Osteoblast (primary cell): ENCODE measurements around the gene NTF3. TPM values are rescaled to one million over a fixed set of nuclear protein-coding genes. Genes with fewer than 3 reads are reported as not detected.

Experiments used
- DNase-seq: peaks from one replicate; pipeline ENCODE4 v3.0.0; 2011; ENCODE audit warnings: low spot score, mixed read lengths; ENCODE audit not compliant: insufficient read length; ENCODE audit errors: missing footprints
- H2AFZ ChIP-seq: 2 replicates; pipeline ENCODE4 v1.6.0; 2011; ENCODE audit warnings: mild to moderate bottlenecking, low read length
- H3K27ac ChIP-seq: 2 replicates; pipeline ENCODE4 v1.5.1; 2011; ENCODE audit warnings: mild to moderate bottlenecking, low read depth, low read length, moderate library complexity
- H3K27me3 ChIP-seq: 2 replicates; pipeline ENCODE4 v1.6.0; 2012; ENCODE audit warnings: mild to moderate bottlenecking, control low read depth, inconsistent platforms, low read length, moderate library complexity; ENCODE audit not compliant: insufficient read depth
- H3K36me3 ChIP-seq: 2 replicates; pipeline ENCODE4 v1.5.1; 2011; ENCODE audit warnings: mild to moderate bottlenecking, low read length, control low read depth, moderate library complexity; ENCODE audit not compliant: insufficient read depth
- H3K4me1 ChIP-seq: 2 replicates; pipeline ENCODE4 v1.5.1; 2011; ENCODE audit warnings: mild to moderate bottlenecking, low read length, control low read depth, moderate library complexity; ENCODE audit not compliant: insufficient read depth
- H3K4me2 ChIP-seq: 2 replicates; pipeline ENCODE4 v1.6.0; 2011; ENCODE audit warnings: mild to moderate bottlenecking, low read length; ENCODE audit not compliant: insufficient read depth
- H3K4me3 ChIP-seq: fragments of 200-600 bp; sonication (generic); 3 replicates; pipeline ENCODE4 v1.5.1; 2012; ENCODE audit warnings: mild to moderate bottlenecking, low read length, inconsistent platforms; ENCODE audit not compliant: insufficient read depth
- H3K79me2 ChIP-seq: 2 replicates; pipeline ENCODE4 v1.6.0; 2012; ENCODE audit warnings: mild to moderate bottlenecking, low read length, control low read depth, inconsistent platforms; ENCODE audit not compliant: insufficient read depth
- H3K9me3 ChIP-seq: 2 replicates; pipeline ENCODE4 v1.5.1; 2011; ENCODE audit warnings: low read depth, low read length, control low read depth
- H4K20me1 ChIP-seq: 2 replicates; pipeline ENCODE4 v1.6.0; 2012; ENCODE audit warnings: mild to moderate bottlenecking, low read length, control low read depth; ENCODE audit not compliant: insufficient read depth
- total RNA-seq: library from RNA; depleted of rRNA; stranded (reverse); fragments of >200 nt; gene quantifications from 2 replicates; pipeline ENCODE4 v1.2.3, GENCODE V29; 2012
- TF ChIP-seq, protein P1 (sequence below): IDR thresholded peaks from 2 replicates; pipeline ENCODE4 v1.5.1; 2011; ENCODE audit warnings: mild to moderate bottlenecking, low read depth, low read length, moderate library complexity; ENCODE audit errors: extremely low read depth

Gene NTF3
- total RNA-seq, 1 donor, result 1.1 TPM

DNA sequence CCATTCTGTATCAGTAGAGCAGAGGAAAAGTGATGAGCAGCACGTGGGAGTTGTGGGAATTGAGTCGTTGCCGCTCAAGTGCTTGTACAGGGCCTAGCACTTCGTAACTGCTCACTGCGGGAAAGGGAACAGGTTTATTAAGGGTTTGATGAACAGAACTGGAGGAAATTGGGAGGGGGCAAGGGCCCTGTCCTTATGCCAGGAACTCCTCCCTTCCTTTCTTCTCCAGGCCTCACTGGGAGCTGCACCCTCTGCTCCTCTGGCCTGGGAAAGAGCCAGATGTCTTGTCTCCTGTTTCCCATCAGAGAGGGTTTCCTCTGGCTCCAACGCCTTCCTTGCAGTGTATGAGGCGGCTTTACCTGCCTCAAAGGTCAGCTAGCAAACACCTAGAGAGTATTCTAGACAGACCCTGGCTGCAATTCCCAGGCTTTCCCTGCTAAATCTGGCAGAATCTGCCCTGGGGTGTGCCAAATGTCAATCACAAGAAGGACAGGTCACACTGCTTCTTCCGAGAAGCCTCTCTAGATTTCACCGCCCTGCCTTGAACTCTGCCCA is 78.4 kb downstream of the NTF3 start:
- no peaks in the 10 kb centered on the region for H3K36me3 ChIP-seq
- TF ChIP-seq, protein P1, sequence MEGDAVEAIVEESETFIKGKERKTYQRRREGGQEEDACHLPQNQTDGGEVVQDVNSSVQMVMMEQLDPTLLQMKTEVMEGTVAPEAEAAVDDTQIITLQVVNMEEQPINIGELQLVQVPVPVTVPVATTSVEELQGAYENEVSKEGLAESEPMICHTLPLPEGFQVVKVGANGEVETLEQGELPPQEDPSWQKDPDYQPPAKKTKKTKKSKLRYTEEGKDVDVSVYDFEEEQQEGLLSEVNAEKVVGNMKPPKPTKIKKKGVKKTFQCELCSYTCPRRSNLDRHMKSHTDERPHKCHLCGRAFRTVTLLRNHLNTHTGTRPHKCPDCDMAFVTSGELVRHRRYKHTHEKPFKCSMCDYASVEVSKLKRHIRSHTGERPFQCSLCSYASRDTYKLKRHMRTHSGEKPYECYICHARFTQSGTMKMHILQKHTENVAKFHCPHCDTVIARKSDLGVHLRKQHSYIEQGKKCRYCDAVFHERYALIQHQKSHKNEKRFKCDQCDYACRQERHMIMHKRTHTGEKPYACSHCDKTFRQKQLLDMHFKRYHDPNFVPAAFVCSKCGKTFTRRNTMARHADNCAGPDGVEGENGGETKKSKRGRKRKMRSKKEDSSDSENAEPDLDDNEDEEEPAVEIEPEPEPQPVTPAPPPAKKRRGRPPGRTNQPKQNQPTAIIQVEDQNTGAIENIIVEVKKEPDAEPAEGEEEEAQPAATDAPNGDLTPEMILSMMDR, result no peak
- no peak overlapping the region for H3K27ac ChIP-seq
- H4K20me1 ChIP-seq, result no peaks in the 10 kb centered on the region
- H3K27me3 ChIP-seq, result no peaks in the 10 kb centered on the region
- H3K4me1 ChIP-seq, result no peaks in the 10 kb centered on the region
- H3K4me2 ChIP-seq, result no peak overlapping the region
- H2AFZ ChIP-seq, result no peak overlapping the region
- H3K9me3 ChIP-seq, result no peaks in the 10 kb centered on the region
- no peak for DNase-seq
- no peak overlapping the region for H3K4me3 ChIP-seq
- H3K79me2 ChIP-seq, result no peaks in the 10 kb centered on the region

DNA sequence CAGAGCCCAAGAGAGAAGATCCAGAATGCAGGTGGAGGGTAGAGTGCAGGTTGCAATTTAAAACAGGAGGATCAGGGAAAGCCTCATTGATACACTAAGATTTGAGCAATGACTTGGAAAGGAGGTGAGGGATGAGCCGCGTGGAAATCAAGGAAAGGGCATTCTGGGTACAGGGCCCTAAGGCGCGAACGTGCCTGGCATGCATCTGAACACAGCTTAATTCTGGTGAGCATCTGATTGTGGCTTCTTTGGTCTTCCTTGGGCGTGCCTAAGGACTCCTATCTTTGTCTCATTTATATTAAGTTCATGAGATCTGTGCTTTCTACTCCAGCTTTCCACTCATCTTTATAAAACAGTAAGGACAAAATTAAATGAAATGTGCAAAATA is 79.3 kb downstream of the NTF3 start:
- TF ChIP-seq, protein P1, result no peak
- H3K36me3 ChIP-seq, result no peaks in the 10 kb centered on the region
- H4K20me1 ChIP-seq, result no peaks in the 10 kb centered on the region
- DNase-seq, result no peak
- H3K4me1 ChIP-seq, result no peaks in the 10 kb centered on the region
- no peak overlapping the region for H3K27ac ChIP-seq
- no peak overlapping the region for H3K4me3 ChIP-seq
- no peak overlapping the region for H2AFZ ChIP-seq
- H3K27me3 ChIP-seq, result no peaks in the 10 kb centered on the region
- H3K9me3 ChIP-seq, result no peaks in the 10 kb centered on the region
- H3K4me2 ChIP-seq, result no peak overlapping the region
- H3K79me2 ChIP-seq, result no peaks in the 10 kb centered on the region

DNA sequence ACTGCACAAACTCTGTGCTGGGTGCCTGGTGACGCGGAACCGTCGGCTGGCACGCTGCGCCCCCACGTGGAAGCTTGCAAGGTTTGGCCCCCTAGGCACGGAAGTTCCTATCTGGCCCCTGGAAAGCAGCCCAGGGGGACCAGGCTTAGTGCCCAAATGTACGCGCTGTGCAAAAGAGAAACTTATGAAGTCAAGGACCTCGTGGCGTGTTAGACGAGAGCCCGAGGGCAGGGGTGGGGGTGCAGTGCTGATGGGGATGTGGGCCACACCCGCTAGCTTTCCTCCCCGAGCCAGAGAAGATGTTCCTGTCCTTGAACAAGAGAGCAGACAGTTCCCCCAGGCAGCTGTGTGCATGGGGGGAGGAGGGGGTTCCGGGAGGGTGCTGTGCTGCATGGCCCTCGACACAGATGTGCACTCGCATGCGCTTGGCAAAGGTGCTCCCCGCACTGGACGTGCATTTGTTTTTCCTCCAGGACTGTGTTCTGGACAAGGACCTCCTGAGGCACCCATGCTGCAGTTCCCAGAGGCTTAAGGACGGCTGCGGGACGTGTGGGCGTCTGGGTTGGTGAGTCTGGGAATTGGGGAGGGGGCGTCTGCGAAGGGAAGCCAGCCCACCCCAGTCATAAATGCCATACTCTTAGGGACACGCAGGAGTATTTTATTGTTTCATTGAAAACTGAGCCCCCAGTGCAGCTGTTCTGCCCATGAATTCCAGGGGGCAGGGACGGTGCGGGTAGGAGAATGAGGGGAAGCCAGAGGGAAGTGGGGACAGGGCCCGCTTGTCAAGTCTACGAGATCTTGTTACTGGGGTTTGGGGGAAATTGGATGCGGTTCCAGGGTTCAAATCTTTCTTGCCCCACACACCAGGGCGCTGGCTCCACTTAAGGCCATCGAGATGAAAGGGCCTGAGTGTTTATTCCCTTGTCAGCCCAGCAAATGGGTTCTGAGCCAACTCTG is 80.0 kb downstream of the NTF3 start:
- no peak overlapping the region for H3K4me3 ChIP-seq
- H2AFZ ChIP-seq, result no peak overlapping the region
- H3K27me3 ChIP-seq, result no peaks in the 10 kb centered on the region
- no peaks in the 10 kb centered on the region for H3K9me3 ChIP-seq
- no peaks in the 10 kb centered on the region for H4K20me1 ChIP-seq
- no peaks in the 10 kb centered on the region for H3K36me3 ChIP-seq
- H3K27ac ChIP-seq, result no peak overlapping the region
- no peaks in the 10 kb centered on the region for H3K79me2 ChIP-seq
- no peak overlapping the region for H3K4me2 ChIP-seq
- no peaks in the 10 kb centered on the region for H3K4me1 ChIP-seq
- DNase-seq, result no peak
- TF ChIP-seq, protein P1, result peak; percentile 24

DNA sequence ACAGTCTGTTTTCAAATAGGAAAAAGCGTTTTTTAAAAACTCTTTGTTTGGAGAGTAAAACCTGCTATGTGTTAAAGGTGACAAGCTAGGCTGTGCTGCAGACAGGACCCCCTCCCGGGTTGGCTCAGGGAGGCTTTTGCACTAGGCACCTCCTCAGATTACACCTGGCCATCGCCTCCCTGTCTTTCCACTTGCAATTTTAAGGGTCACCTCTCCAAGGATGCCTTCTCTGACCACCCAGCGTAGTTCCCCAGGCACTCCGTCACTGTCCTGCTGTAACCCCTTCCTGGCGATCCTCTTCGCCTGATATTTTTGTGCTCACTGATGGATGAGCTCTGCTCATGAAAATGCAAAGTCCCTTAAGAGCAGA is 80.7 kb downstream of the NTF3 start:
- Histone ChIP-seq H3K4me3 (no peak overlapping the region), H3K27ac (no peak overlapping the region), H3K36me3 (no peaks in the 10 kb centered on the region), H4K20me1 (no peaks in the 10 kb centered on the region), H3K27me3 (no peaks in the 10 kb centered on the region), H3K4me1 (no peaks in the 10 kb centered on the region), H3K4me2 (no peak overlapping the region), H2AFZ (no peak overlapping the region), H3K79me2 (no peaks in the 10 kb centered on the region), H3K9me3 (no peaks in the 10 kb centered on the region)
- TF ChIP-seq, protein P1, result no peak
- no peak for DNase-seq
